ENCODE results near the gene GALNT9. TPM values are rescaled to one million over a fixed set of nuclear protein-coding genes. Genes with fewer than 3 reads are reported as not detected.

The GALNT9 gene
- total RNA-seq, 1 donor from 2014 or later: not detected

DNA sequence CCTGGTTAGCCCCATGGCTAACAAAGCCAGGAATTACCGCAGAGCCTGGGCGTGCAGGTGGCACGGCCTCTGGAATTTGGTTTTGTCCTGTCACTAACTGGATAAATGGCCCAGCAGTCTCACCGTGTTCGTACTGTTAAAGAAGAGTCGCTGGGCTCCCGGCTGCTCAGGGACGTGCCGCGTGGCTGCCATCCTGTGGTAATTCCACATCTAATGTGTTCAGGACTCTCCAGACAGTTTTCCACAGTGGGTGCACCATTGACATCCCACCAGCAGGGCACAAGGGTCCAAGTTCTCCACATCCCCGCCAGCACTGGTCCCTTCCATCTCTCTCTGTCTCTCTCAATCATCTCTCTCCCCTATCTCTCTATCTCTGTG is 165.5 kb downstream of the GALNT9 start:
- Histone ChIP-seq H3K27ac (no peak overlapping the region), H3K4me2 (no peak overlapping the region), H3K4me3 (no peak overlapping the region), H2AFZ (replicated peaks) (no peak overlapping the region), H3K4me1 (no peaks in the 10 kb centered on the region), H3K79me2 (ENCODE audit: low read depth) (no peaks in the 10 kb centered on the region), H4K20me1 (ENCODE audit: low read depth) (peaks cover 4% of the 10 kb centered on the region), H3K27me3 (peaks cover 45% of the 10 kb centered on the region), H3K9me3 (ENCODE audit: low read depth) (no peaks in the 10 kb centered on the region), H3F3A (ENCODE audit: low read depth) (peaks cover 8% of the 10 kb centered on the region), H3K9ac (no peak overlapping the region), H3K36me3 (no peaks in the 10 kb centered on the region)
- Mint-ChIP-seq H3K27me3 (ENCODE audit: insufficient read depth, low read depth) (peaks cover 10% of the 10 kb centered on the region), H3K27ac (no peak overlapping the region), H3K4me3 (no peak overlapping the region), H3K4me1 (no peaks in the 10 kb centered on the region), H3K36me3 (no peaks in the 10 kb centered on the region), H3K9me3 (peaks cover 1% of the 10 kb centered on the region)
- DNase-seq (ENCODE audit: low spot score): no peak
- no peak for TF ChIP-seq EZH2 (IDR thresholded peaks at IDR 0.05)
- TF ChIP-seq EZH2phosphoT487 (IDR thresholded peaks at IDR 0.05): no peak
- TF ChIP-seq CTCF (IDR thresholded peaks at IDR 0.05): no peak

DNA sequence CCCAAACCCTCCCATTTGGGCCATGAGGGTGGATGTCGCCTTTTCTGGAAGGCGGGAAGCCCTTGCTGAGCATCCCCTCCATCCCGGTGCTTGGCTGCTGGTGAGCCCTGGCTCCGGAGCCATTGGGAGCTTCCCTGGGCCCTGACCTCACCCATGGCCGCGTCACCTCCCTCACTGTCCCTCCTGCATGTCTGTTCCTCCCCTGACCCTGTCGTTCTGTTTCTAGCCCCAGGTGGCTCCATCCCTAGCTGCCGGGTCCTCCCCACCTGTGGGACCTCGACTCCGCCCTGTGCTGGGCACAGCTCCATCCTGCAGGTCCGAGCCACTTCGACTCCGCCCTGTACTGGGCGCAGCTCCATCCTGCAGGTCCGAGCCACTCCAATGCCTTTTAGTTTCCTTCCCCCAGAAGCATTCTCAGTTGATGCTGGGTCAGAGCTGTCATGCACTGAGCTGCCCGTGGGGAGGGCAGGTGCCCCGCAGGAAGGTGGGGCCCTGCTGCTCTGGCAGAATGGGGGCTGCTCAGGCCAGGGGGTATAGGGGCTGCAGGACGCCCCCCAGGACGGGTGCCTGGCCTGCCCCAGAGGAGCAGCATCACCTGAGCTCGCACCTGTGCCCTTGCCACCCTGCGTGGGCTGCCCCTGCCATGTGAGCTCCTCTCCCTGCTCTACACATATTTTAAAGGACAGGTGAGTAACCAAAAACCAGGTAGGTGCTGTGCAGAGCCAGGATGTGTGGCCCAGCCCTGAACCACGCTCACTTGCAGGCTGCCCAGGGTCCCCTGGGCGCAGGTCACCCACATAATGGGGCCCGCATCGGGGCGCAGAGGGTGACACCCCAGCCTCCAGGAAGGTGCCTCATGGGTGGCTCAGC is 166.1 kb downstream of the GALNT9 start:
- Histone ChIP-seq H4K20me1 (ENCODE audit: low read depth) (peaks cover 4% of the 10 kb centered on the region), H3K4me3 (no peak overlapping the region), H3K36me3 (no peaks in the 10 kb centered on the region), H3K79me2 (ENCODE audit: low read depth) (no peaks in the 10 kb centered on the region), H3K9ac (no peak overlapping the region), H3F3A (ENCODE audit: low read depth) (peaks cover 8% of the 10 kb centered on the region), H3K27me3 (peaks cover 42% of the 10 kb centered on the region), H3K27ac (no peak overlapping the region), H3K4me2 (no peak overlapping the region), H2AFZ (replicated peaks) (no peak overlapping the region), H3K9me3 (ENCODE audit: low read depth) (no peaks in the 10 kb centered on the region), H3K4me1 (no peaks in the 10 kb centered on the region)
- H3K27me3 Mint-ChIP-seq (ENCODE audit: insufficient read depth, low read depth): peaks cover 10% of the 10 kb centered on the region
- no peak overlapping the region for H3K27ac Mint-ChIP-seq
- H3K36me3 Mint-ChIP-seq: no peaks in the 10 kb centered on the region
- no peaks in the 10 kb centered on the region for H3K4me1 Mint-ChIP-seq
- TF ChIP-seq CTCF (IDR thresholded peaks at IDR 0.05) (no peak), EZH2phosphoT487 (IDR thresholded peaks at IDR 0.05) (no peak), EZH2 (IDR thresholded peaks at IDR 0.05) (no peak)
- DNase-seq (ENCODE audit: low spot score): no peak
- peaks cover 1% of the 10 kb centered on the region for H3K9me3 Mint-ChIP-seq
- H3K4me3 Mint-ChIP-seq: no peak overlapping the region

GRCh38 chr12:132162508-132163031 is 166.8 kb downstream of the GALNT9 start:
- Mint-ChIP-seq H3K4me1 (no peaks in the 10 kb centered on the region), H3K9me3 (peaks cover 1% of the 10 kb centered on the region), H3K27ac (no peak overlapping the region), H3K4me3 (no peak overlapping the region), H3K27me3 (ENCODE audit: insufficient read depth, low read depth) (peaks cover 10% of the 10 kb centered on the region), H3K36me3 (no peaks in the 10 kb centered on the region)
- Histone ChIP-seq H3K27me3 (peaks cover 34% of the 10 kb centered on the region), H3K4me3 (no peak overlapping the region), H3K4me2 (no peak overlapping the region), H3F3A (ENCODE audit: low read depth) (peaks cover 13% of the 10 kb centered on the region), H3K4me1 (no peaks in the 10 kb centered on the region), H4K20me1 (ENCODE audit: low read depth) (peaks cover 4% of the 10 kb centered on the region), H3K36me3 (no peaks in the 10 kb centered on the region), H2AFZ (replicated peaks) (no peak overlapping the region), H3K9ac (no peak overlapping the region), H3K79me2 (ENCODE audit: low read depth) (no peaks in the 10 kb centered on the region), H3K9me3 (ENCODE audit: low read depth) (no peaks in the 10 kb centered on the region), H3K27ac (no peak overlapping the region)
- TF ChIP-seq EZH2 (IDR thresholded peaks at IDR 0.05) (no peak), CTCF (IDR thresholded peaks at IDR 0.05) (no peak), EZH2phosphoT487 (IDR thresholded peaks at IDR 0.05) (no peak)
- DNase-seq (ENCODE audit: low spot score): no peak
